ENCODE results near the gene ACACA. TPM values are rescaled to one million over a fixed set of nuclear protein-coding genes. Genes with fewer than 3 reads are reported as not detected.
"Not testable (repeated sequence)": the region's sequence is repeated elsewhere in the genome, so short reads cannot be mapped to it uniquely, and the experiment has no call there.

Gene ACACA
- polyA plus RNA-seq, 1 donor, result 39.9 TPM

GRCh38 chr17:37399265-37399803, 7.3 kb downstream of the ACACA start:
- DNase-seq, result no peak

- DNase-seq, result no peak
Observed at GRCh38 chr17:37393352-37393751, 13.3 kb downstream of the ACACA start.

- DNase-seq, result no peak
Observed at GRCh38 chr17:37392024-37392590, 14.5 kb downstream of the ACACA start.

GRCh38 chr17:37391146-37391545, 15.5 kb downstream of the ACACA start:
- no peak for DNase-seq

GRCh38 chr17:37389160-37389559, 17.5 kb downstream of the ACACA start:
- DNase-seq, result no peak

GRCh38 chr17:37388266-37388665, 18.4 kb downstream of the ACACA start:
- DNase-seq, result no peak

- DNase-seq, result no peak
Observed at GRCh38 chr17:37386462-37386861, 20.2 kb downstream of the ACACA start.

- DNase-seq, result no peak
Observed at GRCh38 chr17:37385474-37385990, 21.1 kb downstream of the ACACA start.

- DNase-seq, result no peak
Observed at GRCh38 chr17:37384560-37385149, 22.0 kb downstream of the ACACA start.

GRCh38 chr17:37382056-37382455, 24.6 kb downstream of the ACACA start:
- DNase-seq, result no peak

GRCh38 chr17:37375706-37376105, 30.9 kb downstream of the ACACA start, which contains the start of gene C17orf78:
TSS of gene C17orf78 (plus strand) at chr17:37375985. CDS start at chr17:37376093, 108 bp downstream.
- no peak for DNase-seq

GRCh38 chr17:37373530-37374159, 33.0 kb downstream of the ACACA start:
- peak; percentile 87 for DNase-seq

- no peak for DNase-seq
Observed at GRCh38 chr17:37368577-37368976, 38.1 kb downstream of the ACACA start.

- no peak for DNase-seq
Observed at GRCh38 chr17:37365589-37365988, 41.0 kb downstream of the ACACA start.

GRCh38 chr17:37361543-37361942, 45.1 kb downstream of the ACACA start:
- no peak for DNase-seq

- no peak for DNase-seq
Observed at GRCh38 chr17:37360632-37361031, 46.0 kb downstream of the ACACA start.

- no peak for DNase-seq
Observed at GRCh38 chr17:37359682-37360188, 46.9 kb downstream of the ACACA start.

- peak; percentile 91 for DNase-seq
Observed at GRCh38 chr17:37358830-37359681, 47.6 kb downstream of the ACACA start.

GRCh38 chr17:37358098-37358829, 48.4 kb downstream of the ACACA start:
- DNase-seq, result peak; percentile 61

GRCh38 chr17:37356796-37357569, 49.7 kb downstream of the ACACA start:
- DNase-seq, result not testable (repeated sequence)
